Smooth muscle cell (in vitro differentiated cells): Measurements from ENCODE around the gene SLC6A13. TPM values are rescaled to one million over a fixed set of nuclear protein-coding genes. Genes with fewer than 3 reads are reported as not detected.

ENCODE experiments used
- DNase-seq: peaks from one replicate; lab custom pipeline; 2025; ENCODE audit not compliant: unreplicated experiment; lab: John Stamatoyannopoulos, UW
- H2AFZ ChIP-seq: fragments of 200-600 bp; sonication (generic); 2 replicates; pipeline ENCODE4 v1.6.0; 2016; ENCODE audit warnings: antibody characterized with exemption, low read depth, mild to moderate bottlenecking
- H3F3A ChIP-seq: fragments of 200-600 bp; sonication (generic); 2 replicates; pipeline ENCODE4 v1.6.0; 2017; ENCODE audit warnings: antibody characterized with exemption, low read depth
- H3K27ac ChIP-seq: fragments of 200-600 bp; sonication (generic); 2 replicates; pipeline ENCODE4 v1.5.1; 2016; ENCODE audit warnings: low read depth, mild to moderate bottlenecking
- H3K27me3 ChIP-seq: fragments of 200-600 bp; sonication (generic); 2 replicates; pipeline ENCODE4 v1.6.1; 2016; ENCODE audit warnings: low read depth, mild to moderate bottlenecking
- H3K36me3 ChIP-seq: fragments of 200-600 bp; sonication (generic); 2 replicates; pipeline ENCODE4 v1.5.1; 2016; ENCODE audit warnings: low read depth
- H3K4me1 ChIP-seq: fragments of 200-600 bp; sonication (generic); 2 replicates; pipeline ENCODE4 v1.5.1; 2016; ENCODE audit warnings: low read depth
- H3K4me2 ChIP-seq: fragments of 200-600 bp; sonication (generic); 2 replicates; pipeline ENCODE4 v1.6.0; 2016; ENCODE audit warnings: mild to moderate bottlenecking
- H3K4me3 ChIP-seq: fragments of 200-600 bp; sonication (generic); 2 replicates; pipeline ENCODE4 v1.5.1; 2016; ENCODE audit warnings: mild to moderate bottlenecking
- H3K79me2 ChIP-seq: fragments of 200-600 bp; sonication (generic); 2 replicates; pipeline ENCODE4 v1.6.0; 2016; ENCODE audit warnings: low read depth, mild to moderate bottlenecking
- H3K9ac ChIP-seq: fragments of 200-600 bp; sonication (generic); 2 replicates; pipeline ENCODE4 v1.6.0; 2016; ENCODE audit warnings: low read depth
- H3K9me3 ChIP-seq: fragments of 200-600 bp; sonication (generic); replicated peaks from 2 replicates; pipeline ENCODE4 v1.5.1; 2016; ENCODE audit warnings: low read depth
- H4K20me1 ChIP-seq: fragments of 200-600 bp; sonication (generic); 2 replicates; pipeline ENCODE4 v1.6.0; 2016; ENCODE audit warnings: low read depth
- CTCF ChIP-seq: fragments of 200-600 bp; sonication (generic); IDR thresholded peaks from 2 replicates; pipeline ENCODE4 v1.5.1; 2017; ENCODE audit warnings: borderline replicate concordance, mild to moderate bottlenecking, antibody characterized with exemption; ENCODE audit not compliant: insufficient read depth, poor library complexity, severe bottlenecking
- WGBS: methylation state at CpG from one replicate; pipeline ENCODE4 v1.1.7; 2016; ENCODE audit warnings: low lambda C conversion rate; 5-methylcytosine and 5-hydroxymethylcytosine counted together
- polyA plus RNA-seq: library from polyadenylated mRNA; unstranded; fragments of >200 nt; fragmentation: Nextera tagmentation; extraction: Ambion mirVana; gene quantifications from 2 replicates; pipeline ENCODE4 v1.2.1, GENCODE V29; 2016
- total RNA-seq: library from RNA; depleted of rRNA; stranded (reverse); fragments of >200 nt; gene quantifications from 2 replicates; pipeline ENCODE4 v1.2.3, GENCODE V29; 2014

Gene SLC6A13
- total and polyA plus RNA-seq, 2 experiments from 2014 or later: 0.45 to 0.66 TPM

GRCh38 chr12:227286-227915 is 35.2 kb downstream of the SLC6A13 start:
- Histone ChIP-seq H3K9me3 (no peaks in the 10 kb centered on the region), H3F3A (no peaks in the 10 kb centered on the region), H3K4me3 (no peak overlapping the region), H4K20me1 (no peaks in the 10 kb centered on the region), H3K27ac (no peak overlapping the region), H3K4me2 (no peak overlapping the region), H3K9ac (no peak overlapping the region), H3K79me2 (no peaks in the 10 kb centered on the region), H3K27me3 (no peaks in the 10 kb centered on the region), H3K36me3 (no peaks in the 10 kb centered on the region), H2AFZ (no peak overlapping the region), H3K4me1 (peaks cover 8% of the 10 kb centered on the region)
- WGBS: 88% methylated on average over 7 of the region's 7 CpGs
- DNase-seq: no peak
- TF ChIP-seq CTCF: no peak

- Histone ChIP-seq H3K36me3 (no peaks in the 10 kb centered on the region), H3F3A (no peaks in the 10 kb centered on the region), H2AFZ (no peak overlapping the region), H3K9me3 (no peaks in the 10 kb centered on the region), H4K20me1 (no peaks in the 10 kb centered on the region), H3K4me2 (no peak overlapping the region), H3K27me3 (no peaks in the 10 kb centered on the region), H3K79me2 (no peaks in the 10 kb centered on the region), H3K4me3 (no peak overlapping the region), H3K4me1 (peaks cover 8% of the 10 kb centered on the region), H3K9ac (no peak overlapping the region), H3K27ac (no peak overlapping the region)
- TF ChIP-seq CTCF: no peak
- DNase-seq: no peak
- 79% methylated on average over 14 of the region's 14 CpGs for WGBS
Measured at GRCh38 chr12:226401-226800, 36.2 kb downstream of the SLC6A13 start.

GRCh38 chr12:225012-225411 is 37.6 kb downstream of the SLC6A13 start:
- TF ChIP-seq CTCF: no peak
- DNase-seq: no peak
- Histone ChIP-seq H3K79me2 (no peaks in the 10 kb centered on the region), H3K27ac (no peak overlapping the region), H4K20me1 (no peaks in the 10 kb centered on the region), H3F3A (no peaks in the 10 kb centered on the region), H3K36me3 (no peaks in the 10 kb centered on the region), H3K9ac (no peak overlapping the region), H3K4me2 (no peak overlapping the region), H3K27me3 (no peaks in the 10 kb centered on the region), H3K9me3 (no peaks in the 10 kb centered on the region), H3K4me3 (no peak overlapping the region), H2AFZ (no peak overlapping the region), H3K4me1 (no peaks in the 10 kb centered on the region)
- WGBS: 96% methylated on average over 18 of the region's 18 CpGs

- no peak for DNase-seq
- Histone ChIP-seq H3K79me2 (no peaks in the 10 kb centered on the region), H3K4me3 (no peak overlapping the region), H3K4me2 (no peak overlapping the region), H3K9ac (no peak overlapping the region), H3K9me3 (no peaks in the 10 kb centered on the region), H3K27ac (no peak overlapping the region), H3K36me3 (no peaks in the 10 kb centered on the region), H3F3A (no peaks in the 10 kb centered on the region), H3K27me3 (no peaks in the 10 kb centered on the region), H4K20me1 (no peaks in the 10 kb centered on the region), H2AFZ (no peak overlapping the region), H3K4me1 (no peaks in the 10 kb centered on the region)
- WGBS: 94% methylated on average over 9 of the region's 9 CpGs
- no peak for TF ChIP-seq CTCF
Measured at GRCh38 chr12:224330-224729, 38.3 kb downstream of the SLC6A13 start.
